SK-N-MC (cell line): Measurements from ENCODE around the gene TMEM134.

ENCODE experiments used
- DNase-seq: peaks from one replicate; pipeline ENCODE4 v3.0.0-alpha.2; 2011; ENCODE audit warnings: low read depth, low spot score
- H3K27ac ChIP-seq: fragments of 200-600 bp; sonication (generic); 2 replicates; pipeline ENCODE4 v1.5.1; 2016; ENCODE audit warnings: mixed run types
- H3K36me3 ChIP-seq: fragments of 200-600 bp; sonication (generic); 2 replicates; pipeline ENCODE4 v1.6.1; 2017; ENCODE audit warnings: antibody characterized with exemption, low read length, mixed read lengths; ENCODE audit not compliant: insufficient read depth
- H3K4me3 ChIP-seq: fragments of 200-600 bp; sonication (generic); 2 replicates; pipeline ENCODE4 v1.5.1; 2016
- H3K9ac ChIP-seq: fragments of 200-600 bp; sonication (generic); 2 replicates; pipeline ENCODE4 v1.8.0; 2017; ENCODE audit warnings: mixed run types, mixed read lengths; ENCODE audit not compliant: insufficient read length
- H3K9me3 ChIP-seq: fragments of 200-600 bp; sonication (generic); 2 replicates; pipeline ENCODE4 v1.6.1; 2017; ENCODE audit warnings: low read depth, mild to moderate bottlenecking, antibody characterized with exemption, low read length, moderate library complexity, mixed read lengths
- EZH2 ChIP-seq: fragments of 200-600 bp; sonication (generic); IDR thresholded peaks from one replicate; pipeline ENCODE4 v1.6.1; 2017; ENCODE audit warnings: antibody characterized with exemption
- FOXP2 ChIP-seq: optimal IDR thresholded peaks from 2 replicates; pipeline ENCODE3; 2011; ENCODE audit warnings: mild to moderate bottlenecking, moderate library complexity; ENCODE audit not compliant: insufficient read depth; ENCODE audit errors: extremely low read length, control extremely low read depth
- POLR2AphosphoS5 ChIP-seq: IDR thresholded peaks from 2 replicates; pipeline ENCODE4 v1.6.1; 2012; ENCODE audit warnings: mild to moderate bottlenecking, low read depth, low read length, borderline replicate concordance

Gene TMEM134

DNA sequence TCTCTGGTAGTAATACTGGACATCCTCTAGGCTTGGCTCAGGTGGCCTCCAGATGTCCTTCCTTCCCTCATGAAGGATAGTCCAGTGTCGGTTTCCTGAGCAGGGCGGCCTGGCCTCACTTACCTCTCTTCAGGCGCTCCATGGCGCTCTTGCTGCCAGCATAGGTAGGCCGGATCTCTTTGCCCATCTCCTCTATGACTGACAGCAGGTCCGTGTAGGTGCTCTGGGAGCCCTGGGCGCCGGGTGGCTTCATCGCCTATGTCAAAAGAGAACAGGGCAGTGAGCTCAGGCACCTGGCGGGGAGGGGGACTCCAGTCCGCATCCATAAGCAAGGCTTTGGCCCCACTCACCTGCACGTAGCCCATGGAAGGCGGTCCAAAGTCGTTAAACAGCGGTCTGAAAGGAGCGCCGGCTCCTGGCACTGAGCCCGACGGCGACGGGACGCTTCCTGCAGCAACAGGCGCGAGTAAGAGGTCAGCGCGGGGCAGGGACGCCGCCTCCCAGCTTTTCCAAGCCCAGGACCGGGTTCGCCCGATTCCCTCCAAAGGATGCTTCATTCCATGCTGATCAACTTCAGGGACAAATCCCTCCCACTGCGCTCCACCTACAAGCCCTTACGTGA is 38.3 kb upstream of the TMEM134 start:
- Histone ChIP-seq H3K27ac (no peak overlapping the region), H3K36me3 (no peaks in the 10 kb centered on the region), H3K9ac (peak overlapping the region; percentile 47), H3K9me3 (no peaks in the 10 kb centered on the region), H3K4me3 (peak overlapping the region; percentile 96)
- no peak for DNase-seq
- no peak for TF ChIP-seq EZH2
- TF ChIP-seq FOXP2: no peak
- TF ChIP-seq POLR2AphosphoS5: no peak

DNA sequence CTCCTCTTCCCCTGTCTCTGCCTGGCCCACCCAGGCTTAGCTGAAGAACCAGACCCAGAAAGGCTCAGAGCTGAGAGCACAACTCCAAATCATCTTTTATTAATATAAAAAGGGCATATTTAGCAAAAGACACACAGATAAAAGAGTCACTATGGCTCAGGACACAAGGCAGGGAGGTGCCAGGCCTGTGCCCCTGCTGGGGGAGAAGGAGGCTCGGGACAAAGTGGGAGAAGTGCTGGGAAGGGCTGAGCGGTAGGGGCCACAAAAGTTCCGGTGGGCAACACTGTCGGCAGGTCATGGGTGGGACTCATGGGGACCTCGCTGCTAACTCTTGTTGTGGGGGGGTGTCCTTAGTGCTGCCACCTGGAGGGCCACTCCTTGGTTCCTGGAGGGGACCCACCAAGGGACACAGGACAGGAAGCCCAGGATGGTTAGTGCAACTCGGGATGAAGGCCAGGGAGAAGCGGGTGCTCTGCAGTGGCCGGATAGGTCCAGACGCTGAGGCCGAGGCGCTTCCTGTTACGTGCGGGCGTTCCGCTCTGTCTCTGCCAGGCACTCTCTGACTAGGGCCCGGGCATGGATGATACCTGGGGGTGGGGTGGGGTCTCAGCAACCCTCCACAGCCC is 37.5 kb upstream of the TMEM134 start:
- Histone ChIP-seq H3K4me3 (no peak overlapping the region), H3K27ac (no peak overlapping the region; the same call in 1 of the 2 replicates), H3K9ac (no peak overlapping the region), H3K36me3 (no peaks in the 10 kb centered on the region), H3K9me3 (no peaks in the 10 kb centered on the region)
- TF ChIP-seq POLR2AphosphoS5: no peak
- TF ChIP-seq FOXP2: no peak
- no peak for TF ChIP-seq EZH2
- DNase-seq: no peak

DNA sequence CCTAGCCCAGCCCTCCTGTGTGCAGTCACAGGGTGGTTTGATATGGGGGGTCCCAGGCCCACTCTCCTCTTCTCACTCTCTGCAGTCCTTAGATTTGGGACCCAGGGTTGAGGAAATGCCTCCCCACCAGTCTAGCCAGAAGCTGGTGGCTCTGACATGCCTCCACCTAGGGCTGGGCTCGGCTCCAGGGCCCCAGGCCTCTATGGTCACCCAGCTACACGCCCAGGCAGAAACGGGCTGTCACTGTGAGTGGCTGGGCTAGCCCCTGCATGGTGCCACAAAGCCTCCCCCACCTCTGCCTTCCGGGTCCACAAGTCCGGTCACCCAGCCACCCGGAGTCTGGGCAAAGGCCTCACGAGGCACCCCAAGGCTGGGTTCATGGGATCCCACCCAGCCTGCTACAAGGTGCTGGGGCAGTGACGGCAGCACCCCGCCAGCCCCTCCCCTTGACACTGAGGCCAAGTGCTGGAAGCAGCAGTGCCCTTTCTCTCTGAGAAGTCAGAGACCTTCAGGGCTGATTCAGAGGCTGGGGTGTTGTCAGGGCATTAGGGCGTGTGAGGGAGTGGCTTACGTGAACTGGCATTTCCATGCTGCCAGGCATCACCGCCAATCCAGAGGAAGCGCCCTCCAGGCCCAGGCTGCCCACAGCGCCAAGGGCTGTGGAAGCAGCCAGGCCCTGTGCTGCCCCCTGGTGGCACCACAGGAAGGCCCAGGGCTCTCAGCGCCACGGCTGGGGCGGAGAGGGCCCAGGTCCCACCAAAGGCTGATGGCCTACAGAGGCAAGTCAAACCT is 36.8 kb upstream of the TMEM134 start:
- no peak for DNase-seq
- peak overlapping the region; percentile 64 for H3K27ac ChIP-seq

DNA sequence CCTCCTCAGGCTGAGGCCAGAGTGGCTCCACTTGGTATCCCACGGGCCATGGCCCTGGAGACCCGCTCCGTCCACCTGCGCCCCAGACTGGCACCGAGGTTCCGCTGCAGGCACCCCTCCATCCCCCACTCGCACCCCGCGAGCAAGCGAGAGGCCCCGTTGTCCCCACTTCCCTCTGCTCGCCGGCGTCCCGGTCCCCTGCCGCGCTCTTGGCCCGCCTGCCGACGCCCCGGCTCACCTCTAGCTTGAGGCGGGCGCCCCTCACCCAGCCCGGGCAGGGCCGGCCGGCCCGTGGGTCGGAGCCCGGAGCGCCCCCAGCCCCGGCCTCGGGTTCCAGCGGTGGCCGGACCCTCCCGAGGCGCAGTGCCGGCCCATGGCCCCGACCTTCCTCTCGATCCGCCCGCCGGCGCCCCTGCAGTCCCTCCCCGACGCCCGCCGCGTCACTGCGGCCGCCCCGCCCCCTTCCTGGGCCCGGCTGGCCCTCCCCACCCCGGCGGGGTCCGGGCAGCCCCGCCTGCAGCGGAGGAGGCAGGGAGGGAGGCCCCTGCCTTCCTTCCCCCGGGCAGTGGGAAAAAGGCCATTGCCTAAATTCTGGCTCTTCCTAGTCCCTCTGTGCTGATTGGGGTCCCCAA is 36.0 kb upstream of the TMEM134 start, which contains the start of gene PITPNM1:
Gene PITPNM1, minus strand, starts transcription at position 414 of the 632 bp plus-strand sequence. CDS start 1,183 bp downstream, outside the sequence.
- 0 out of 2 replicates have a peak, but pooled peaks have one; percentile 22 for TF ChIP-seq POLR2AphosphoS5
- TF ChIP-seq EZH2: no peak
- H3K4me3 ChIP-seq: peak within 1 kb of the TSS; percentile 76
- no peaks in the 10 kb centered on the region for H3K36me3 ChIP-seq
- H3K9ac ChIP-seq: peak within 1 kb of the TSS; percentile 51
- H3K27ac ChIP-seq: peak within 1 kb of the TSS; percentile 64
- H3K9me3 ChIP-seq: no peaks in the 10 kb centered on the region
- DNase-seq: no peak

More for the DNA sequence above, 36.8 kb upstream of the TMEM134 start:
- peak overlapping the region; percentile 51 for H3K9ac ChIP-seq
- no peaks in the 10 kb centered on the region for H3K9me3 ChIP-seq
- peak overlapping the region; percentile 76 for H3K4me3 ChIP-seq
- TF ChIP-seq FOXP2 (peak; percentile 29), POLR2AphosphoS5 (no peak)
- H3K36me3 ChIP-seq: no peaks in the 10 kb centered on the region

DNA sequence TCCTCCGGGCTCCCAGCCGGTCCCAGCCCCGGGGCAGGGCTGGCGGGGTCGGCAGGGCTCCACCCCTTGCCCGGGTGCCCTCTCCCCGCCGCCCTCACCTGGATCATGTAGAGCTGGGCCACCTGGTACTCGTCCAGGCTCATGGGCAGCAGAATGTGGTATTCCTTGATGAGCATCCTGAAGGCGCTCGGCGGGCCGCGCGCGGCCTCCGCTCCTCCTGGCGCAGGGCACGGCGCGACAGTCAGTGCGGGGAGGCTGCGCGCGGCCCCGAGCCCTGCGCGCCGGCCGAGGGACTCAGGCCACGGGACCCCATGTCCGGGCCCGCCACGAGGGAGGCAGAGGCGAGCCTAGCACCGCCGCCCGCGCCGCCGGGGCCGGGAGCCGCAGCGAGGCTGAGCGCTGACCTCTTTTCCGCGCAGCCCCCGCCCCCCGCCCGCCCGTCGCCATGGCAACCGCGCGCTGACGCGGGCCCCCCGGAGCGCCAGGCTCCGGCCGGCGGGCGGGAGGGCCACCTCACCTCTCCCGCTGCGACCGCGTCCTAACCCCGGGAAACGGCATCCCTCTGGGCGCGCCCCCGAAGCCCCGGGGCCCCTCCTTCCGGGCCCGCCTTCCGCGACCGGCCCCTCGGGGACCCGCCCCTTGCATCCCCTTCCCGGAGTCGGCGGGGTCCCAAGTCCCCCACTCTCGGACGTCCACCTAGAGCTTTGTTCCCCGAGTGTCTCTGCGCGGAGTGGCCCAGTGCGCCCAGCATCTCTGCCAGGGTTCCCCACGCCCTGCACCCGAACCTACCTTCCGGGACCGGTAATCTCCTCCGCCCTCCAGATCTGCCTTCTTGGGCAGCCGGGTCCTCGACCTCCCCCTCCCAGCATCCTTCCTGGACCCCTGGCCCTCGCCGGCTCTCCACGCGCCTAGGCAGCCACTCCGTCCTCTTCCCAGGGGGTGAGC is 35.2 kb upstream of the TMEM134 start:
- Histone ChIP-seq H3K4me3 (peak overlapping the region; percentile 76), H3K9me3 (no peaks in the 10 kb centered on the region), H3K9ac (no peak overlapping the region), H3K36me3 (no peaks in the 10 kb centered on the region), H3K27ac (no peak overlapping the region)
- DNase-seq: no peak
- no peak for TF ChIP-seq FOXP2
- no peak for TF ChIP-seq EZH2
- no peak for TF ChIP-seq POLR2AphosphoS5

DNA sequence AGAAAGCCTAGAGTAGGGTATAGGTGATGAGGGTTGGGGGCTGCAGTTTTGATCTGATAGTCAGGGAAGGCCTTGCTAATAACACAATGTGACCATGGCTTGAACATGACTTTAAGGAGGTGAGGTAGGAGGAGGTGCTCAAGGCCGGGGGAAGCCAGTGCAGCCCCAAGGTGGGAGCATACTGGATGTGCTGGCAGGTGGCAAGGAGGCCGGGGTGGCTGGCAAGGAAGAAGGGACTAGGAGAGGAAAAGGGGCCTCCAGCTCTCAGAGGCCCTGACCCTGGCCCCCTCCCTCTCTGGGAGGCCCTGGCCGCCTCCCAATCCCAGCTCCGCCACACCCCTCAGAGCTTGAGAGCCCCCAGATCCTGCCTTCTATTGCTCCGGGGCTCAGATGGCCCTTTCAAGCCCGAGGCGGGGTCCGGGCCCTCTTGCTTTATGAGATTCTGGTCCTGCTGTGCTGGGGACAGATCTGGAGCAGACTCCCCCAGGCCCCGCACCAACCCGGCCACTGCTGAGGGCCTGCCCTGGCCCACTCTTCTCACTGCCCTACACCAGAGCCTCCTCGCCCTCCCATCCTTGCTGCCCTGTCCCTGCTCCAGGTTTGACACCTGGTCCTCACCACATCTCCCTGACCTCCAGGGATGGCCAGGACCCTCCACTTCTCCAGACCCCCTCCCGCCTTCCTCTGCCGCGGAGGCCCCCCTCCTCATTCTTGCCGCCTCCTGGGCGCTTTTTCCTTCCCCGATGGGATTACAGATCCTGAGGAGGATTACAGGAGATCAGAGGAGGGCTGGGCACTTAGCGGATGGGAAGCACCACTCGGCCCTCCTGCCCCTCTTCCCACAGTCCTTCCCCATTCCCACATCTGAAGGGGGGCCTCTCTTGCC is 34.3 kb upstream of the TMEM134 start:
- Histone ChIP-seq H3K36me3 (no peaks in the 10 kb centered on the region), H3K27ac (no peak overlapping the region), H3K4me3 (no peak overlapping the region; the same call in 1 of the 2 replicates), H3K9ac (no peak overlapping the region), H3K9me3 (no peaks in the 10 kb centered on the region)
- TF ChIP-seq FOXP2: no peak
- TF ChIP-seq POLR2AphosphoS5: no peak
- TF ChIP-seq EZH2: no peak
- DNase-seq: no peak

DNA sequence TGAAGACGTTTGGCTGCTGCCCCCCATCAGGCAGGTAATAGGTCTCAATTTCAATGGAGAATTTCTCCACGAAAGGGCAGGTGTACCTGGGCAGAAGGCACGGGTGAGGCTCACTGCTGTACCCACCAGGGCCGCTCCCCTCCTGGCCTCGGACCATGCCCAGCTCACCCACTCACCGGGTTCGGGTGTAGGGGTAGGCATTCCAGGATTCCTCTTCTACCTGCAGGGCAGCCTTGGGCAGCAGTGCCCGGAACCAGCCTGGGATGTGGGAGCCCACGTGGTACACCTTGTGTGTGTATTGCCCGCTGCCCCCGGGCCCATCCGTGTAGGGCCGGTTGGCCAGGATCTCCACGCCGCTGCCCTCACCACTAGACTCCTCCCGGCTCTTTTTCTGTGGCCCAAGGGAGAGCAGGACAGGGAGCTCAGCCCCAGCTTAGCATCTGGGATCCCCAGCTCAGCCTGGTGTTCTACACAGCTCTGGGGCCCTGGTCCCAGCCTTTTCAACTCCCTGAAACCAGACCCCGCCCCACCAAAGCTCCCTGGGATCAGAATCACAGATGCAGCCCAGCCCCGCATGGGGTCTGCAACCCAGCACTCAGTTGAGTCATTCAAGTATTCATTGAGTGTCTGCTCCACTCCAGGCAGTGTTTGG is 33.4 kb upstream of the TMEM134 start:
- no peaks in the 10 kb centered on the region for H3K36me3 ChIP-seq

More for the DNA sequence above, 33.4 kb upstream of the TMEM134 start:
- Histone ChIP-seq H3K27ac (no peak overlapping the region), H3K9ac (no peak overlapping the region), H3K4me3 (no peak overlapping the region), H3K9me3 (no peaks in the 10 kb centered on the region)
- TF ChIP-seq POLR2AphosphoS5 (no peak), FOXP2 (no peak), EZH2 (no peak)
- DNase-seq: no peak
